Right renal pelvis (tissue), 4 donors: ENCODE data around the gene SSBP3. TPM values are rescaled to one million over a fixed set of nuclear protein-coding genes. Genes with fewer than 3 reads are reported as not detected.

Experiments
- DNase-seq, 4 donors: peaks; one replicate each; pipeline ENCODE4 v3.0.0-alpha.2; 2013; ENCODE audit warnings: low read depth in 4 of 4, low spot score in 3 of 4, missing footprints in 1 of 4
- polyA plus RNA-seq, 4 donors: library from polyadenylated mRNA; unstranded; fragments of 120-200 nt; gene quantifications; one replicate each; pipeline ENCODE4 v1.2.1, GENCODE V29; 2013; ENCODE audit not compliant: insufficient read length in 4 of 4

The SSBP3 gene
- polyA plus RNA-seq, 4 donors = 114 to 127 (median 125) TPM

- DNase-seq = no peak
Measured at GRCh38 chr1:54375298-54375697, 30.9 kb downstream of the SSBP3 start.

GRCh38 chr1:54374766-54375165 is 31.4 kb downstream of the SSBP3 start:
- DNase-seq = no peak

- DNase-seq = no peak
Measured at GRCh38 chr1:54372978-54373377, 33.2 kb downstream of the SSBP3 start.

GRCh38 chr1:54371942-54372275 is 34.3 kb downstream of the SSBP3 start:
- no peak for DNase-seq

GRCh38 chr1:54371038-54371941 is 34.9 kb downstream of the SSBP3 start:
- DNase-seq = no peak

GRCh38 chr1:54370287-54370989 is 35.8 kb downstream of the SSBP3 start:
- DNase-seq = no peak

GRCh38 chr1:54367613-54368012 is 38.6 kb downstream of the SSBP3 start:
- DNase-seq = no peak

- DNase-seq = no peak
Measured at GRCh38 chr1:54365847-54366246, 40.3 kb downstream of the SSBP3 start.

- no peak for DNase-seq
Measured at GRCh38 chr1:54365398-54365797, 40.8 kb downstream of the SSBP3 start.

- no peak for DNase-seq
Measured at GRCh38 chr1:54364995-54365394, 41.2 kb downstream of the SSBP3 start.

- DNase-seq = no peak
Measured at GRCh38 chr1:54364582-54364981, 41.6 kb downstream of the SSBP3 start.

GRCh38 chr1:54363925-54364324 is 42.3 kb downstream of the SSBP3 start:
- DNase-seq = no peak

- DNase-seq = no peak
Measured at GRCh38 chr1:54362881-54363340, 43.3 kb downstream of the SSBP3 start.

GRCh38 chr1:54361342-54361741 is 44.9 kb downstream of the SSBP3 start:
- no peak for DNase-seq

GRCh38 chr1:54360165-54361005 is 45.8 kb downstream of the SSBP3 start:
- DNase-seq = no peak

- DNase-seq = no peak
Measured at GRCh38 chr1:54359393-54360162, 46.6 kb downstream of the SSBP3 start.

- DNase-seq = no peak
Measured at GRCh38 chr1:54358503-54359168, 47.6 kb downstream of the SSBP3 start.

GRCh38 chr1:54357967-54358366 is 48.2 kb downstream of the SSBP3 start:
- no peak for DNase-seq

GRCh38 chr1:54356680-54357147 is 49.5 kb downstream of the SSBP3 start:
- no peak for DNase-seq
